Fibroblast of lung (primary cell): ENCODE data around the gene AGBL1.

ENCODE experiments used
- EZH2 ChIP-seq: IDR thresholded peaks from 2 replicates; pipeline ENCODE4 v1.5.1; 2012; ENCODE audit warnings: low read length, control low read depth, mild to moderate bottlenecking; ENCODE audit errors: missing control alignments
- TF ChIP-seq, protein P1 (sequence below), 2 donors: IDR thresholded peaks in 1 of 2; conservative IDR thresholded peaks in 1 of 2; 1 replicate in 1 of 2; 2 replicates in 1 of 2; pipeline ENCODE4 v1.5.1; 2011 to 2012; ENCODE audit warnings: low read length in 2 of 2, control low read depth in 1 of 2, inconsistent platforms in 1 of 2, low read depth in 1 of 2, mild to moderate bottlenecking in 1 of 2

DNA sequence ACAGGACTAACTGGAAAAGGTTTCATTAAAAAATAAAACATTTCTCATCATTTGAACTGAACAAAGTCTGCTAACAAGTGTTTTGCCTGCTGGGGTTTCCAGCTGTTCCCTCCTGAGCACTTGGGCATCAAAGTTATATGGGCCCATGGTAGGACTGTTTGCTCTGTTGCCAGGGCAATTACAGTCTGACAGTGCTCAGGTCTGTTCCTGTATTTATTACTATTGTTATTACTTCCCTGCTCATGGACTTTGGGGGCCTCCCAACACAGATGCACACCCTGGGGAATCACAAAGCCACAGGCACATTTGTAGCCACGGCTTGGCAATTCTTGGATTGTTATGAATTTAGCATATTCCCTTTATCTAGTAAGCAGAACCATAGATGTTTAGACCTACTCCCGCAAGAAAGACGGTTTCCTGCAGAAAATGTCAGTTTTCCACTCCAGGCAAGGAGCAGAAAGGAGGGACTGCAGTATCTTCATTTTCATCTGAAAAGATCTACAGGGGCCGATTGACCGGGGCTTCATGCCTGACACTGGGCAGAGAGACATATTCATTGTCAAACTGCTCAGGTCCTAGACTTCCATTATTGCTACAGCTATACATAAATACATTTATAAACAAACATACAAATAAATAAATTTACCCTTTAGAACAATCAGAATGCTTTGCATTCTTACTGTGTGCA is 580.2 kb downstream of the AGBL1 start:
- TF ChIP-seq, protein P1, sequence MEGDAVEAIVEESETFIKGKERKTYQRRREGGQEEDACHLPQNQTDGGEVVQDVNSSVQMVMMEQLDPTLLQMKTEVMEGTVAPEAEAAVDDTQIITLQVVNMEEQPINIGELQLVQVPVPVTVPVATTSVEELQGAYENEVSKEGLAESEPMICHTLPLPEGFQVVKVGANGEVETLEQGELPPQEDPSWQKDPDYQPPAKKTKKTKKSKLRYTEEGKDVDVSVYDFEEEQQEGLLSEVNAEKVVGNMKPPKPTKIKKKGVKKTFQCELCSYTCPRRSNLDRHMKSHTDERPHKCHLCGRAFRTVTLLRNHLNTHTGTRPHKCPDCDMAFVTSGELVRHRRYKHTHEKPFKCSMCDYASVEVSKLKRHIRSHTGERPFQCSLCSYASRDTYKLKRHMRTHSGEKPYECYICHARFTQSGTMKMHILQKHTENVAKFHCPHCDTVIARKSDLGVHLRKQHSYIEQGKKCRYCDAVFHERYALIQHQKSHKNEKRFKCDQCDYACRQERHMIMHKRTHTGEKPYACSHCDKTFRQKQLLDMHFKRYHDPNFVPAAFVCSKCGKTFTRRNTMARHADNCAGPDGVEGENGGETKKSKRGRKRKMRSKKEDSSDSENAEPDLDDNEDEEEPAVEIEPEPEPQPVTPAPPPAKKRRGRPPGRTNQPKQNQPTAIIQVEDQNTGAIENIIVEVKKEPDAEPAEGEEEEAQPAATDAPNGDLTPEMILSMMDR (conservative IDR thresholded peaks at IDR 0.05 in 1 of 2, IDR thresholded peaks at IDR 0.05 in 1 of 2; ENCODE audit: low read depth in 1 of 2, low read length in 2 of 2): no peak
- no peak for TF ChIP-seq EZH2
